Embryonic facial prominence (tissue), 1 donor: ENCODE measurements around the gene DCDC2.
"Not testable (repeated sequence)": the region's sequence is repeated elsewhere in the genome, so short reads cannot be mapped to it uniquely, and the experiment has no call there.

Source experiments
- DNase-seq: peaks from one replicate; pipeline ENCODE4 v3.0.0-alpha.2; 2016; ENCODE audit errors: extremely low spot score

Gene DCDC2

GRCh38 chr6:24327756-24328155 is 30.1 kb downstream of the DCDC2 start:
- DNase-seq: no peak

GRCh38 chr6:24325978-24326377 is 31.9 kb downstream of the DCDC2 start:
- DNase-seq: no peak

GRCh38 chr6:24324617-24325016 is 33.2 kb downstream of the DCDC2 start:
- no peak for DNase-seq

- DNase-seq: no peak
Measured at GRCh38 chr6:24323632-24324337, 34.1 kb downstream of the DCDC2 start.

- no peak for DNase-seq
Measured at GRCh38 chr6:24322924-24323323, 34.9 kb downstream of the DCDC2 start.

GRCh38 chr6:24322446-24322845 is 35.4 kb downstream of the DCDC2 start:
- DNase-seq: not testable (repeated sequence)

- no peak for DNase-seq
Measured at GRCh38 chr6:24321538-24322162, 36.2 kb downstream of the DCDC2 start.

- no peak for DNase-seq
Measured at GRCh38 chr6:24313251-24314141, 44.4 kb downstream of the DCDC2 start.

- not testable (repeated sequence) for DNase-seq
Measured at GRCh38 chr6:24311775-24312174, 46.1 kb downstream of the DCDC2 start.

GRCh38 chr6:24307881-24308280 is 50.0 kb downstream of the DCDC2 start:
- DNase-seq: no peak

- DNase-seq: no peak
Measured at GRCh38 chr6:24306936-24307335, 50.9 kb downstream of the DCDC2 start.

- no peak for DNase-seq
Measured at GRCh38 chr6:24306038-24306437, 51.8 kb downstream of the DCDC2 start.

GRCh38 chr6:24296944-24297343 is 60.9 kb downstream of the DCDC2 start:
- DNase-seq: no peak

GRCh38 chr6:24293852-24294251 is 64.0 kb downstream of the DCDC2 start:
- DNase-seq: not testable (repeated sequence)

GRCh38 chr6:24287239-24287638 is 70.6 kb downstream of the DCDC2 start:
- no peak for DNase-seq

- DNase-seq: no peak
Measured at GRCh38 chr6:24284006-24284405, 73.9 kb downstream of the DCDC2 start.

GRCh38 chr6:24283043-24283985 is 74.5 kb downstream of the DCDC2 start:
- peak; percentile 71 for DNase-seq

GRCh38 chr6:24274441-24275083 is 83.3 kb downstream of the DCDC2 start:
- no peak for DNase-seq

- DNase-seq: no peak
Measured at GRCh38 chr6:24273096-24273870, 84.6 kb downstream of the DCDC2 start.

GRCh38 chr6:24272553-24272952 is 85.3 kb downstream of the DCDC2 start:
- DNase-seq: no peak
